HCT116 (cell line): Measurements from ENCODE around the gene MID1. TPM values are rescaled to one million over a fixed set of nuclear protein-coding genes. Genes with fewer than 3 reads are reported as not detected.

ENCODE experiments used
- ATAC-seq: fragments of 200-7000 bp; cut with Tn5 transposase; 2 replicates; pipeline ENCODE4 v1.9.1; 2020; ENCODE audit warnings: mild to moderate bottlenecking, moderate library complexity
- BruUV-seq: library from RNA; stranded (reverse); fragments of 400-500 nt; replicated peaks from 2 replicates; lab custom pipeline; 2021; lab: Mats Ljungman, UMichigan
- CTCF ChIA-PET: fragments of 300-600 bp; sonication (Branson Sonifier 250); formaldehyde crosslinking; loops from one replicate; lab custom pipeline; 2021; ENCODE audit warnings: antibody characterized with exemption; lab: Charles Lee
- POLR2A ChIA-PET: fragments of 300-600, 350-600 bp; sonication (Branson Sonifier 250); formaldehyde crosslinking; loops from one replicate; lab custom pipeline; 2021; ENCODE audit warnings: antibody characterized with exemption; lab: Charles Lee
- RAD21 ChIA-PET, 2 experiments: fragments of 300-600 bp; sonication (Branson Sonifier 250); formaldehyde crosslinking; loops; one replicate each; lab custom pipeline; 2023; ENCODE audit warnings: low total read pairs in 2 of 2; ENCODE audit not compliant: uncharacterized antibody in 2 of 2, unreplicated experiment in 2 of 2, low non-redundant PET in 1 of 2; lab: Charles Lee
- DNase-seq: peaks from one replicate; pipeline ENCODE4 v3.0.0-alpha.2; 2010; ENCODE audit warnings: low read depth, low spot score
- H2AFZ ChIP-seq: fragments of 200-600 bp; shearing (Covaris generic), sonication (generic); 2 replicates; pipeline ENCODE4 v1.6.1; 2017; ENCODE audit warnings: low read depth, mixed run types, mixed read lengths, antibody characterized with exemption, low read length; ENCODE audit not compliant: poor library complexity, severe bottlenecking
- H3K27ac ChIP-seq: 2 replicates; pipeline ENCODE4 v1.5.1; 2012; ENCODE audit warnings: low read depth, low read length
- H3K27me3 ChIP-seq: fragments of 200-600 bp; sonication (generic); 2 replicates; pipeline ENCODE4 v1.6.1; 2016; ENCODE audit warnings: mixed run types, low read length, mixed read lengths; ENCODE audit not compliant: insufficient read depth
- H3K36me3 ChIP-seq, 2 experiments: fragments of 200-500 bp in 1 of 2; fragments of 200-600 bp in 1 of 2; sonication (Bioruptor generic) in 1 of 2; sonication (generic) in 1 of 2; 2 replicates each; pipeline versions ENCODE4 v1.5.1 to v1.6.1; 2014 to 2016; ENCODE audit warnings: low read length in 2 of 2, inconsistent platforms in 1 of 2, mixed read lengths in 1 of 2, mixed run types in 1 of 2; ENCODE audit not compliant: insufficient read depth in 2 of 2, control insufficient read depth in 1 of 2
- H3K4me1 ChIP-seq, 2 experiments: fragments of 200-600 bp in 1 of 2; sonication (generic) in 1 of 2; 2 replicates each; pipeline versions ENCODE4 v1.5.1 to v1.6.1; 2012 to 2017; ENCODE audit warnings: low read length in 2 of 2, inconsistent platforms in 1 of 2, mild to moderate bottlenecking in 1 of 2, mixed read lengths in 1 of 2, mixed run types in 1 of 2, moderate library complexity in 1 of 2; ENCODE audit not compliant: insufficient read depth in 2 of 2, control insufficient read depth in 1 of 2
- H3K4me2 ChIP-seq: fragments of 200-600 bp; sonication (generic); 2 replicates; pipeline ENCODE4 v1.6.1; 2017; ENCODE audit warnings: mixed run types, low read length, mixed read lengths
- H3K4me3 ChIP-seq, 2 experiments: fragments of 200-600 bp in 1 of 2; sonication (generic) in 1 of 2; replicated peaks in 1 of 2; 2 replicates each; pipeline ENCODE4 v1.5.1; 2011 to 2016; ENCODE audit warnings: low read length in 2 of 2, control low read depth in 1 of 2, low read depth in 1 of 2, mild to moderate bottlenecking in 1 of 2, mixed read lengths in 1 of 2, mixed run types in 1 of 2
- H3K79me2 ChIP-seq: fragments of 200-600 bp; sonication (generic); 2 replicates; pipeline ENCODE4 v1.6.1; 2017; ENCODE audit warnings: mild to moderate bottlenecking, mixed run types, low read length, moderate library complexity, mixed read lengths; ENCODE audit not compliant: insufficient read depth
- H3K9ac ChIP-seq: fragments of 200-600 bp; sonication (generic); 2 replicates; pipeline ENCODE4 v1.6.1; 2016; ENCODE audit warnings: low read length, mixed read lengths
- H3K9me2 ChIP-seq: fragments of 200-600 bp; sonication (generic), shearing (Covaris generic); 2 replicates; pipeline ENCODE4 v1.6.1; 2017; ENCODE audit warnings: mixed run types, mild to moderate bottlenecking, moderate library complexity; ENCODE audit not compliant: insufficient read depth
- H3K9me3 ChIP-seq, 2 experiments: fragments of 200-500 bp in 1 of 2; fragments of 200-600 bp in 1 of 2; sonication (Bioruptor generic) in 1 of 2; sonication (generic) in 1 of 2; 2 replicates each; pipeline ENCODE4 v1.6.1; 2014 to 2017; ENCODE audit warnings: low read length in 2 of 2, mixed read lengths in 2 of 2, inconsistent platforms in 1 of 2, low read depth in 1 of 2, mild to moderate bottlenecking in 1 of 2, mixed run types in 1 of 2, moderate library complexity in 1 of 2; ENCODE audit not compliant: control insufficient read depth in 1 of 2, insufficient read depth in 1 of 2
- H4K20me1 ChIP-seq: fragments of 200-600 bp; sonication (generic), shearing (Covaris generic); 2 replicates; pipeline ENCODE4 v1.6.1; 2017; ENCODE audit warnings: mixed run types, mild to moderate bottlenecking, moderate library complexity; ENCODE audit not compliant: insufficient read depth
- CBX3 ChIP-seq: IDR thresholded peaks from 2 replicates; pipeline ENCODE4 v1.6.1; 2012; ENCODE audit warnings: low read depth
- EGR1 ChIP-seq: IDR thresholded peaks from 2 replicates; pipeline ENCODE4 v1.6.1; 2012; ENCODE audit warnings: low read depth
- ELF1 ChIP-seq: IDR thresholded peaks from 2 replicates; pipeline ENCODE4 v1.6.1; 2012; ENCODE audit warnings: low read depth, borderline replicate concordance
- JUND ChIP-seq: IDR thresholded peaks from 2 replicates; pipeline ENCODE4 v1.6.1; 2012
- POLR2A ChIP-seq: IDR thresholded peaks from 2 replicates; pipeline ENCODE4 v1.7.0; 2011; ENCODE audit warnings: borderline replicate concordance; ENCODE audit not compliant: insufficient read depth, insufficient read length; ENCODE audit errors: extremely low read depth
- POLR2AphosphoS5 ChIP-seq: IDR thresholded peaks from 2 replicates; pipeline ENCODE4 v1.6.1; 2011; ENCODE audit warnings: mild to moderate bottlenecking, low read depth, low read length, moderate library complexity
- RAD21 ChIP-seq: IDR thresholded peaks from 2 replicates; pipeline ENCODE4 v1.6.1; 2012; ENCODE audit warnings: low read depth, mild to moderate bottlenecking
- SP1 ChIP-seq: IDR thresholded peaks from 2 replicates; pipeline ENCODE4 v1.6.1; 2012; ENCODE audit warnings: low read depth
- intact Hi-C: fragments of 100-400 bp; cut with micrococcal nuclease; formaldehyde crosslinking; loops from 2 replicates; pipeline ENCODE4 v1.10.0; 2022
- total RNA-seq: library from RNA; stranded (reverse); gene quantifications from one replicate; pipeline ENCODE4 v1.2.1, GENCODE V29; 2021; ENCODE audit not compliant: unreplicated experiment
- TF ChIP-seq, protein P1 (sequence below): IDR thresholded peaks from 2 replicates; pipeline ENCODE4 v1.6.1; 2012; ENCODE audit warnings: low read depth
- TF ChIP-seq, protein P2 (sequence below), 3 experiments: fragments of 200-600 bp in 1 of 3; sonication (generic) in 1 of 3; IDR thresholded peaks in 2 of 3; conservative IDR thresholded peaks in 1 of 3; 2 replicates each; pipeline ENCODE4 v1.5.1; 2012 to 2017; ENCODE audit warnings: low read depth in 2 of 3, low read length in 2 of 3, antibody characterized with exemption in 1 of 3, borderline replicate concordance in 1 of 3, control low read depth in 1 of 3, mild to moderate bottlenecking in 1 of 3, mixed read lengths in 1 of 3, mixed run types in 1 of 3, moderate library complexity in 1 of 3; ENCODE audit not compliant: insufficient read depth in 1 of 3

The MID1 gene
- total RNA-seq, 1 experiment from 2014 or later: 48.8 TPM

DNA sequence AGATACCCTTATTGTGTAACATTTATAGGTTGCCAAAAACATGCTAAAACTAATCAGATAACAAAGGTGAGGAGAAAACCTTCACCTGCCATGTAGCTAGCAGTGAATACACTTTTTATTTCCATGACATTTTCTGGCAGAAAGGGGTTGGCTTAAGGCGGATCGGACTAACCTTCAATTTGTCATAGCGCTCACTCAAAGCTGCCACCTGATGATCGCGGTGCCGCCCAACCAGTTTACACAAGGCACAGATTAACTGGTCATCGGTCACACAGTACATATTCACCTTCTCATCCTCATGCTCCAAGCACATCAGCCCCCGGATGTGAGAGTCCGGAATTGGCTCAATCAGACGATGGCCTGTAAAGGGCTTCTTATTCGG lies 53.7 kb downstream of the MID1 start (continued):
- TF ChIP-seq, protein P1, sequence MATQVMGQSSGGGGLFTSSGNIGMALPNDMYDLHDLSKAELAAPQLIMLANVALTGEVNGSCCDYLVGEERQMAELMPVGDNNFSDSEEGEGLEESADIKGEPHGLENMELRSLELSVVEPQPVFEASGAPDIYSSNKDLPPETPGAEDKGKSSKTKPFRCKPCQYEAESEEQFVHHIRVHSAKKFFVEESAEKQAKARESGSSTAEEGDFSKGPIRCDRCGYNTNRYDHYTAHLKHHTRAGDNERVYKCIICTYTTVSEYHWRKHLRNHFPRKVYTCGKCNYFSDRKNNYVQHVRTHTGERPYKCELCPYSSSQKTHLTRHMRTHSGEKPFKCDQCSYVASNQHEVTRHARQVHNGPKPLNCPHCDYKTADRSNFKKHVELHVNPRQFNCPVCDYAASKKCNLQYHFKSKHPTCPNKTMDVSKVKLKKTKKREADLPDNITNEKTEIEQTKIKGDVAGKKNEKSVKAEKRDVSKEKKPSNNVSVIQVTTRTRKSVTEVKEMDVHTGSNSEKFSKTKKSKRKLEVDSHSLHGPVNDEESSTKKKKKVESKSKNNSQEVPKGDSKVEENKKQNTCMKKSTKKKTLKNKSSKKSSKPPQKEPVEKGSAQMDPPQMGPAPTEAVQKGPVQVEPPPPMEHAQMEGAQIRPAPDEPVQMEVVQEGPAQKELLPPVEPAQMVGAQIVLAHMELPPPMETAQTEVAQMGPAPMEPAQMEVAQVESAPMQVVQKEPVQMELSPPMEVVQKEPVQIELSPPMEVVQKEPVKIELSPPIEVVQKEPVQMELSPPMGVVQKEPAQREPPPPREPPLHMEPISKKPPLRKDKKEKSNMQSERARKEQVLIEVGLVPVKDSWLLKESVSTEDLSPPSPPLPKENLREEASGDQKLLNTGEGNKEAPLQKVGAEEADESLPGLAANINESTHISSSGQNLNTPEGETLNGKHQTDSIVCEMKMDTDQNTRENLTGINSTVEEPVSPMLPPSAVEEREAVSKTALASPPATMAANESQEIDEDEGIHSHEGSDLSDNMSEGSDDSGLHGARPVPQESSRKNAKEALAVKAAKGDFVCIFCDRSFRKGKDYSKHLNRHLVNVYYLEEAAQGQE: no peak
- no peak for TF ChIP-seq CBX3
- TF ChIP-seq JUND: no peak
- TF ChIP-seq, protein P2, sequence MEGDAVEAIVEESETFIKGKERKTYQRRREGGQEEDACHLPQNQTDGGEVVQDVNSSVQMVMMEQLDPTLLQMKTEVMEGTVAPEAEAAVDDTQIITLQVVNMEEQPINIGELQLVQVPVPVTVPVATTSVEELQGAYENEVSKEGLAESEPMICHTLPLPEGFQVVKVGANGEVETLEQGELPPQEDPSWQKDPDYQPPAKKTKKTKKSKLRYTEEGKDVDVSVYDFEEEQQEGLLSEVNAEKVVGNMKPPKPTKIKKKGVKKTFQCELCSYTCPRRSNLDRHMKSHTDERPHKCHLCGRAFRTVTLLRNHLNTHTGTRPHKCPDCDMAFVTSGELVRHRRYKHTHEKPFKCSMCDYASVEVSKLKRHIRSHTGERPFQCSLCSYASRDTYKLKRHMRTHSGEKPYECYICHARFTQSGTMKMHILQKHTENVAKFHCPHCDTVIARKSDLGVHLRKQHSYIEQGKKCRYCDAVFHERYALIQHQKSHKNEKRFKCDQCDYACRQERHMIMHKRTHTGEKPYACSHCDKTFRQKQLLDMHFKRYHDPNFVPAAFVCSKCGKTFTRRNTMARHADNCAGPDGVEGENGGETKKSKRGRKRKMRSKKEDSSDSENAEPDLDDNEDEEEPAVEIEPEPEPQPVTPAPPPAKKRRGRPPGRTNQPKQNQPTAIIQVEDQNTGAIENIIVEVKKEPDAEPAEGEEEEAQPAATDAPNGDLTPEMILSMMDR (IDR thresholded peaks at IDR 0.05 in 2 of 3, conservative IDR thresholded peaks at IDR 0.05 in 1 of 3; ENCODE audit: borderline replicate concordance in 1 of 3, insufficient read depth in 1 of 3, low read depth in 2 of 3, low read length in 2 of 3): no peak
- TF ChIP-seq POLR2A: no peak
- TF ChIP-seq SP1: no peak
- no peak for TF ChIP-seq ELF1
- TF ChIP-seq POLR2AphosphoS5: no peak

DNA sequence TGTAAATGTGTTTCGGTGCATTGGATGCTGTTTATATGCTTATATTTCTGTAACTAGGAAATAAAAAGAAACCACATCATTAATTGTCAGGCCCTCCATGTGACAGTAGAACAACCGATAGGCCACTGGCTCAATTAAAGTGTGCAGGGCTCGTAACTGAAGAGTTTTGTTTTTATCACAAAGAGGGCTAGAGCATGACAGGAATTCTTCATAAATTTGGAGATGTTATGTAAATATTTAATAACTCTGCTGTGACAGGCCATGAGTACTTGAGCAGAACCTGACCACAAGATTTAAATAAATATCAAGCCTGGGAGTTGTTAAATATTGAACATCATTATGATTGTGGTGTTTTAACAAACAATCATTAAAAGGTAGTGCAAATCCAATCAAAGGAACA lies 55.9 kb downstream of the MID1 start:
- BruUV-seq: no TSS peak
- intact Hi-C loops: no loop called here

More for the DNA sequence above, 55.9 kb downstream of the MID1 start:
- no peaks in the 10 kb centered on the region for H3K36me3 ChIP-seq
- H2AFZ ChIP-seq: no peak overlapping the region
- peaks cover 90% of the 10 kb centered on the region for H3K79me2 ChIP-seq
- ChIA-PET POLR2A (no interaction called here), CTCF (no interaction called here), RAD21 (no interaction called here)
- no peak for TF ChIP-seq EGR1
- TF ChIP-seq RAD21: no peak
- ATAC-seq (no peak), DNase-seq (no peak)
- H3K27ac ChIP-seq: no peak overlapping the region
- no peaks in the 10 kb centered on the region for H3K27me3 ChIP-seq
- no peak overlapping the region for H3K9ac ChIP-seq
- H4K20me1 ChIP-seq: no peaks in the 10 kb centered on the region
- H3K9me3 ChIP-seq: no peaks in the 10 kb centered on the region
- H3K4me3 ChIP-seq: no peak overlapping the region
- no peaks in the 10 kb centered on the region for H3K9me2 ChIP-seq
- H3K4me2 ChIP-seq: no peak overlapping the region
- peaks cover 19 to 35% of the 10 kb centered on the region in 2 experiments for H3K4me1 ChIP-seq
